ENCODE data around the gene RNF115.
"Not testable (repeated sequence)": the region's sequence is repeated elsewhere in the genome, so short reads cannot be mapped to it uniquely, and the experiment has no call there.

RNF115 gene

GRCh38 chr1:145806844-145807243 is 17.1 kb downstream of the RNF115 start:
- Histone ChIP-seq H3K36me3 (peaks cover 0 to 12% (median 7%) of the 10 kb centered on the region in 11 experiments; a peak in 11 of 22 replicates), H3K27ac (no peak overlapping the region), H3K27me3 (no peaks in the 10 kb centered on the region), H3K9ac (no peak overlapping the region), H3K4me3 (no peak overlapping the region), H3K4me1 (peaks cover 0 to 16% (median 0%) of the 10 kb centered on the region in 10 experiments; a peak in 3 of 20 replicates), H3K9me3 (replicated peaks in 1 of 11) (no peaks in the 10 kb centered on the region), H3K4me2 (no peak overlapping the region), H4K20me1 (peaks cover 7 to 74% (median 46%) of the 10 kb centered on the region in 11 experiments; a peak in 16 of 22 replicates)
- no peak for TF ChIP-seq Cebpa-rat (IDR thresholded peaks at IDR 0.05)

GRCh38 chr1:145806408-145806807 is 17.5 kb downstream of the RNF115 start:
- H3K4me1 ChIP-seq, result peaks cover 0 to 16% (median 0%) of the 10 kb centered on the region in 10 experiments; a peak in 3 of 20 replicates
- H3K36me3 ChIP-seq, result peaks cover 0 to 12% (median 7%) of the 10 kb centered on the region in 11 experiments; a peak in 13 of 22 replicates
- peaks cover 7 to 78% (median 46%) of the 10 kb centered on the region in 11 experiments; a peak in 16 of 22 replicates for H4K20me1 ChIP-seq

GRCh38 chr1:145805057-145805456 is 18.8 kb downstream of the RNF115 start:
- no peak overlapping the region for H3K9ac ChIP-seq
- no peaks in the 10 kb centered on the region for H3K27me3 ChIP-seq
- H3K4me3 ChIP-seq, result no peak overlapping the region
- peaks cover 0 to 13% (median 2%) of the 10 kb centered on the region in 11 experiments; a peak in 8 of 22 replicates for H3K9me3 ChIP-seq (replicated peaks in 1 of 11)
- H4K20me1 ChIP-seq, result peaks cover 7 to 88% (median 54%) of the 10 kb centered on the region in 11 experiments; a peak in 16 of 22 replicates
- H3K4me2 ChIP-seq, result no peak overlapping the region
- peaks cover 0 to 17% (median 0%) of the 10 kb centered on the region in 10 experiments; a peak in 5 of 20 replicates for H3K4me1 ChIP-seq
- peaks cover 6 to 24% (median 12%) of the 10 kb centered on the region in 11 experiments; a peak in 16 of 22 replicates for H3K36me3 ChIP-seq
- no peak for TF ChIP-seq Cebpa-rat (IDR thresholded peaks at IDR 0.05)
- no peak overlapping the region for H3K27ac ChIP-seq

More at GRCh38 chr1:145806408-145806807, 17.5 kb downstream of the RNF115 start:
- no peak for TF ChIP-seq Cebpa-rat (IDR thresholded peaks at IDR 0.05)
- Histone ChIP-seq H3K27me3 (no peaks in the 10 kb centered on the region), H3K27ac (no peak overlapping the region), H3K4me2 (no peak overlapping the region), H3K4me3 (no peak overlapping the region), H3K9ac (no peak overlapping the region), H3K9me3 (replicated peaks in 1 of 11) (no peaks in the 10 kb centered on the region)

GRCh38 chr1:145804235-145805045 is 19.5 kb downstream of the RNF115 start:
- Histone ChIP-seq H3K36me3 (peaks cover 6 to 29% (median 14%) of the 10 kb centered on the region in 11 experiments; a peak in 17 of 22 replicates), H3K27me3 (no peaks in the 10 kb centered on the region), H3K9me3 (replicated peaks in 1 of 11) (peaks cover 0 to 20% (median 8%) of the 10 kb centered on the region in 11 experiments; a peak in 12 of 22 replicates), H3K27ac (no peak overlapping the region), H3K4me1 (peaks cover 0 to 17% (median 0%) of the 10 kb centered on the region in 10 experiments; a peak in 5 of 20 replicates), H3K4me3 (no peak overlapping the region), H3K9ac (no peak overlapping the region), H4K20me1 (peaks cover 7 to 92% (median 54%) of the 10 kb centered on the region in 11 experiments; a peak in 16 of 22 replicates), H3K4me2 (0 out of 22 replicates have a peak overlapping the region, but pooled peaks of 1 of the 11 experiments have one; percentile 26)
- TF ChIP-seq Cebpa-rat (IDR thresholded peaks at IDR 0.05), result no peak

GRCh38 chr1:145799806-145800205 is 24.1 kb downstream of the RNF115 start:
- peaks cover 45 to 66% (median 54%) of the 10 kb centered on the region in 11 experiments for H3K9me3 ChIP-seq (replicated peaks in 1 of 11)
- no peak overlapping the region for H3K9ac ChIP-seq
- H3K4me3 ChIP-seq, result no peak overlapping the region
- peaks cover 4 to 47% (median 24%) of the 10 kb centered on the region in 11 experiments; a peak in 14 of 22 replicates for H4K20me1 ChIP-seq
- H3K4me2 ChIP-seq, result no peak overlapping the region
- no peak overlapping the region for H3K27ac ChIP-seq
- no peak for TF ChIP-seq Cebpa-rat (IDR thresholded peaks at IDR 0.05)
- peaks cover 0 to 10% (median 0%) of the 10 kb centered on the region in 10 experiments; a peak in 5 of 20 replicates for H3K4me1 ChIP-seq
- peaks cover 43 to 68% (median 49%) of the 10 kb centered on the region in 11 experiments for H3K36me3 ChIP-seq
- H3K27me3 ChIP-seq, result no peaks in the 10 kb centered on the region

GRCh38 chr1:145796753-145797152 is 27.1 kb downstream of the RNF115 start:
- H4K20me1 ChIP-seq, result peaks cover 0 to 40% (median 3%) of the 10 kb centered on the region in 11 experiments; a peak in 10 of 22 replicates
- H3K27ac ChIP-seq, result 0 out of 22 replicates have a peak overlapping the region, but pooled peaks of 1 of the 11 experiments have one; percentile 21
- no peak for TF ChIP-seq Cebpa-rat (IDR thresholded peaks at IDR 0.05)
- H3K27me3 ChIP-seq, result no peaks in the 10 kb centered on the region
- peak overlapping the region in 5 of 10 experiments; percentile 2 to 33 (median 21); a peak in 4 of 20 replicates for H3K4me3 ChIP-seq
- H3K36me3 ChIP-seq, result peaks cover 66 to 97% (median 79%) of the 10 kb centered on the region in 11 experiments
- peaks cover 45 to 76% (median 57%) of the 10 kb centered on the region in 11 experiments for H3K9me3 ChIP-seq (replicated peaks in 1 of 11)
- H3K9ac ChIP-seq, result no peak overlapping the region
- H3K4me2 ChIP-seq, result no peak overlapping the region
- peaks cover 0 to 6% (median 0%) of the 10 kb centered on the region in 10 experiments; a peak in 2 of 20 replicates for H3K4me1 ChIP-seq

GRCh38 chr1:145795257-145795881 is 28.5 kb downstream of the RNF115 start:
- peaks cover 0 to 29% (median 0%) of the 10 kb centered on the region in 11 experiments; a peak in 6 of 22 replicates for H4K20me1 ChIP-seq
- H3K36me3 ChIP-seq, result peaks cover 66 to 91% (median 78%) of the 10 kb centered on the region in 11 experiments
- peaks cover 0 to 3% (median 0%) of the 10 kb centered on the region in 10 experiments; a peak in 2 of 20 replicates for H3K4me1 ChIP-seq
- H3K4me2 ChIP-seq, result no peak overlapping the region
- TF ChIP-seq Cebpa-rat (IDR thresholded peaks at IDR 0.05), result no peak
- peaks cover 45 to 66% (median 57%) of the 10 kb centered on the region in 11 experiments for H3K9me3 ChIP-seq (replicated peaks in 1 of 11)
- no peak overlapping the region for H3K4me3 ChIP-seq
- H3K27ac ChIP-seq, result no peak overlapping the region
- H3K9ac ChIP-seq, result no peak overlapping the region
- H3K27me3 ChIP-seq, result no peaks in the 10 kb centered on the region

- peaks cover 26 to 38% (median 31%) of the 10 kb centered on the region in 11 experiments for H3K9me3 ChIP-seq (replicated peaks in 1 of 11)
- peaks cover 65 to 88% (median 76%) of the 10 kb centered on the region in 11 experiments for H3K36me3 ChIP-seq
- no peaks in the 10 kb centered on the region for H3K4me1 ChIP-seq
- H3K4me2 ChIP-seq, result no peak overlapping the region
- no peaks in the 10 kb centered on the region for H3K27me3 ChIP-seq
- H3K4me3 ChIP-seq, result no peak overlapping the region
- peaks cover 0 to 28% (median 5%) of the 10 kb centered on the region in 11 experiments; a peak in 7 of 22 replicates for H4K20me1 ChIP-seq
- H3K27ac ChIP-seq, result no peak overlapping the region
- no peak for TF ChIP-seq Cebpa-rat (IDR thresholded peaks at IDR 0.05)
- no peak overlapping the region for H3K9ac ChIP-seq
Observed at GRCh38 chr1:145792484-145792883, 31.4 kb downstream of the RNF115 start.

- H3K27me3 ChIP-seq, H3K4me1 ChIP-seq, H3K4me3 ChIP-seq, H3K27ac ChIP-seq, H3K4me2 ChIP-seq, H3K9ac ChIP-seq: not testable (repeated sequence)
- H3K9me3 ChIP-seq (replicated peaks in 1 of 11), result peaks cover 20 to 31% (median 25%) of the 10 kb centered on the region in 11 experiments
- H4K20me1 ChIP-seq, result peaks cover 0 to 28% (median 5%) of the 10 kb centered on the region in 11 experiments; a peak in 7 of 22 replicates
- H3K36me3 ChIP-seq, result peaks cover 59 to 88% (median 73%) of the 10 kb centered on the region in 11 experiments
Observed at GRCh38 chr1:145791860-145792259, 32.0 kb downstream of the RNF115 start.

All from BLaER1 treated with 17β-estradiol and CSF1 and Interleukin-3, amounts not matched to agents 10 nM and 100 nM (cell line).